Ectodermal cell (in vitro differentiated cells): ENCODE results near the gene XXYLT1. TPM values are rescaled to one million over a fixed set of nuclear protein-coding genes. Genes with fewer than 3 reads are reported as not detected.
"Not testable (repeated sequence)": the region's sequence is repeated elsewhere in the genome, so short reads cannot be mapped to it uniquely, and the experiment has no call there.

Source experiments
- H3K27ac ChIP-seq: 2 replicates; pipeline ENCODE4 v1.7.0; 2013; ENCODE audit warnings: mild to moderate bottlenecking, low read depth, low read length; ENCODE audit not compliant: insufficient read depth, poor library complexity, severe bottlenecking
- H3K27me3 ChIP-seq: 2 replicates; pipeline ENCODE4 v1.7.0; 2013; ENCODE audit warnings: mild to moderate bottlenecking, low read length; ENCODE audit not compliant: insufficient read depth, control insufficient read depth, poor library complexity, severe bottlenecking
- H3K36me3 ChIP-seq: one replicate; pipeline ENCODE4 v1.7.0; 2013; ENCODE audit warnings: low read length; ENCODE audit not compliant: control insufficient read depth, insufficient read depth
- H3K4me1 ChIP-seq: one replicate; pipeline ENCODE4 v1.7.0; 2013; ENCODE audit warnings: low read length; ENCODE audit not compliant: control insufficient read depth, insufficient read depth
- H3K4me3 ChIP-seq: 2 replicates; pipeline ENCODE4 v1.7.0; 2013; ENCODE audit warnings: low read depth, low read length, control low read depth; ENCODE audit not compliant: insufficient read depth
- H3K9me3 ChIP-seq: 2 replicates; pipeline ENCODE4 v1.7.0; 2013; ENCODE audit warnings: mild to moderate bottlenecking, low read length, moderate library complexity; ENCODE audit not compliant: control insufficient read depth
- WGBS, 2 experiments: methylation state at CpG; one replicate each; pipeline ENCODE4 v1.1.7; 2013; ENCODE audit warnings: missing lambda C conversion rate in 2 of 2; 5-methylcytosine and 5-hydroxymethylcytosine counted together
- polyA plus RNA-seq, 4 experiments: library from polyadenylated mRNA; stranded (reverse); fragments of 50-300 nt; gene quantifications; one replicate each; pipeline ENCODE4 v1.2.3, GENCODE V29; 2013

The XXYLT1 gene
- 37.5 TPM for polyA plus RNA-seq (2013, experiment 1 of 4)
- polyA plus RNA-seq (2013, experiment 2 of 4) = 34.2 TPM
- 30.1 TPM for polyA plus RNA-seq (2013, experiment 3 of 4)
- 30.6 TPM for polyA plus RNA-seq (2013, experiment 4 of 4)

- H3K27me3 ChIP-seq = no peaks in the 10 kb centered on the region
- no peaks in the 10 kb centered on the region for H3K36me3 ChIP-seq
- WGBS, 2 experiments = 0% methylated on average over 75 of the region's 75 CpGs
- peaks cover 6% of the 10 kb centered on the region for H3K4me1 ChIP-seq
- H3K27ac ChIP-seq = peak within 1 kb of the TSS; percentile 82
- peak within 1 kb of the TSS; percentile 84 for H3K4me3 ChIP-seq
- H3K9me3 ChIP-seq = no peaks in the 10 kb centered on the region
Observed at GRCh38 chr3:195270817-195271409, at the start of gene XXYLT1. Gene XXYLT1 (minus strand): TSS chr3:195271159. CDS start chr3:195271058, 101 bp downstream.

GRCh38 chr3:195319060-195319459, 48.1 kb upstream of the XXYLT1 start:
- Histone ChIP-seq H3K4me1 (no peaks in the 10 kb centered on the region), H3K9me3 (peaks cover 4% of the 10 kb centered on the region), H3K4me3 (no peak overlapping the region), H3K27ac (no peak overlapping the region), H3K27me3 (no peaks in the 10 kb centered on the region), H3K36me3 (peaks cover 16% of the 10 kb centered on the region)
- WGBS, 2 experiments = 95% methylated on average over 5 of the region's 5 CpGs

GRCh38 chr3:195312714-195313113, 41.8 kb upstream of the XXYLT1 start:
- no peaks in the 10 kb centered on the region for H3K36me3 ChIP-seq
- no peaks in the 10 kb centered on the region for H3K27me3 ChIP-seq
- no peaks in the 10 kb centered on the region for H3K4me1 ChIP-seq
- 90 to 97% methylated on average over 6 of the region's 6 CpGs for WGBS, 2 experiments
- H3K27ac ChIP-seq = no peak overlapping the region
- no peak overlapping the region for H3K4me3 ChIP-seq
- no peaks in the 10 kb centered on the region for H3K9me3 ChIP-seq

- Histone ChIP-seq H3K4me1 (no peaks in the 10 kb centered on the region), H3K27ac (no peak overlapping the region), H3K4me3 (no peak overlapping the region), H3K27me3 (no peaks in the 10 kb centered on the region), H3K36me3 (no peaks in the 10 kb centered on the region), H3K9me3 (no peaks in the 10 kb centered on the region)
Observed at GRCh38 chr3:195307711-195308110, 36.8 kb upstream of the XXYLT1 start.

GRCh38 chr3:195306369-195306768, 35.4 kb upstream of the XXYLT1 start:
- H3K4me1 ChIP-seq = no peaks in the 10 kb centered on the region
- H3K27ac ChIP-seq = no peak overlapping the region
- no peak overlapping the region for H3K4me3 ChIP-seq
- 97 to 98% methylated on average over 4 of the region's 4 CpGs for WGBS, 2 experiments
- peaks cover 3% of the 10 kb centered on the region for H3K36me3 ChIP-seq
- no peaks in the 10 kb centered on the region for H3K27me3 ChIP-seq
- no peaks in the 10 kb centered on the region for H3K9me3 ChIP-seq

- H3K36me3 ChIP-seq = peaks cover 5% of the 10 kb centered on the region
Observed at GRCh38 chr3:195302431-195302830, 31.5 kb upstream of the XXYLT1 start.

GRCh38 chr3:195297446-195297845, 26.5 kb upstream of the XXYLT1 start:
- Histone ChIP-seq H3K9me3 (no peaks in the 10 kb centered on the region), H3K36me3 (peaks cover 5% of the 10 kb centered on the region), H3K4me3 (no peak overlapping the region), H3K27ac (no peak overlapping the region), H3K27me3 (no peaks in the 10 kb centered on the region), H3K4me1 (no peaks in the 10 kb centered on the region)

More at GRCh38 chr3:195302431-195302830, 31.5 kb upstream of the XXYLT1 start:
- no peak overlapping the region for H3K27ac ChIP-seq
- H3K9me3 ChIP-seq = no peaks in the 10 kb centered on the region
- H3K4me1 ChIP-seq = no peaks in the 10 kb centered on the region
- H3K27me3 ChIP-seq = no peaks in the 10 kb centered on the region
- WGBS, 2 experiments = 96 to 98% methylated on average over 2 of the region's 3 CpGs
- H3K4me3 ChIP-seq = no peak overlapping the region

- Histone ChIP-seq H3K36me3 (peaks cover 5% of the 10 kb centered on the region), H3K27ac (no peak overlapping the region), H3K4me3 (no peak overlapping the region), H3K4me1 (no peaks in the 10 kb centered on the region), H3K27me3 (no peaks in the 10 kb centered on the region), H3K9me3 (no peaks in the 10 kb centered on the region)
- WGBS, 2 experiments = no CpG with 5 or more reads among the region's 1 CpG
Observed at GRCh38 chr3:195296662-195297061, 25.7 kb upstream of the XXYLT1 start.

GRCh38 chr3:195291121-195291520, 20.2 kb upstream of the XXYLT1 start:
- no peaks in the 10 kb centered on the region for H3K9me3 ChIP-seq
- no peaks in the 10 kb centered on the region for H3K27me3 ChIP-seq
- H3K4me1 ChIP-seq = no peaks in the 10 kb centered on the region
- 100% methylated on average over 1 of the region's 1 CpG; no CpG with 5 or more reads in 1 of the 2 experiments for WGBS, 2 experiments
- H3K27ac ChIP-seq = no peak overlapping the region
- no peak overlapping the region for H3K4me3 ChIP-seq
- no peaks in the 10 kb centered on the region for H3K36me3 ChIP-seq

GRCh38 chr3:195290643-195291042, 19.7 kb upstream of the XXYLT1 start:
- WGBS, 2 experiments = 90 to 99% methylated on average over 5 of the region's 5 CpGs
- not testable (repeated sequence) for H3K36me3 ChIP-seq

More at GRCh38 chr3:195290643-195291042, 19.7 kb upstream of the XXYLT1 start:
- not testable (repeated sequence) for H3K4me3 ChIP-seq, H3K27ac ChIP-seq, H3K4me1 ChIP-seq, H3K27me3 ChIP-seq, H3K9me3 ChIP-seq
